SH-SY5Y (cell line): ENCODE measurements around the gene HES4.

Experiments
- GATA2 ChIP-seq: IDR thresholded peaks from 2 replicates; pipeline ENCODE4 v1.6.1; 2011; ENCODE audit warnings: mild to moderate bottlenecking, low read depth, low read length
- GATA3 ChIP-seq: IDR thresholded peaks from 2 replicates; pipeline ENCODE4 v1.6.1; 2011; ENCODE audit warnings: low read depth, mild to moderate bottlenecking, low read length, moderate library complexity

DNA sequence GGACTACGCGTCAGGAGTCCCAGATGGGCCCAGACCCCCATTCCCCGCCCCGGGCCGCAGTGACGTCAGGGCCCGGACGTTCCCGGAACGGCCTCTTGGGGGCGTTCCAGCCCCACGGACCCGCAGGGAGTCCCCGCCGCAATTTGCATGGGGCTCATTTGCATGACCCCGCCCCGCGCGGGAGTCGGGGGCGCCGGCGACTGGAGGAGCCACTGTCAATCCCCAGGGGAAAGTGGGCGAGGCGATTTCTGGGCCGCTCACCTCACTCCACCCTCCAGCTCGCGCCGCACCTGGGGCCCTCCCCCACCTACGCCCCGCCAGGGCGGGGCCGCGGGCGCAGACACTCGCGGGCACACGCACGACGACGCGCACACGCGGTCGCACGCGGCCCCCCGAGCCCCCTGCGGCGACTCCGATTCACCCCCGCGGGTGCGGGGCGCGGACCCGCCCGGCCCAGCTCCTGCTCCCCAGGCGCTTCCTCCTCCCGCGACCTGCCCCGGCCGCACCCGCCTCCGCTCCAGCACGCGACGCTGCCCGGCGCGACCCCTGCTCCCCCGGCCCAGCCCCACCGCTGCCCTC, 33.2 kb upstream of the HES4 start:
- TF ChIP-seq GATA2 (no peak), GATA3 (no peak)
